Measurements from ENCODE around the gene HDAC4. TPM values are rescaled to one million over a fixed set of nuclear protein-coding genes. Genes with fewer than 3 reads are reported as not detected.

Gene HDAC4
- total RNA-seq, 4 donors from 2014 or later: 68.0 to 123 (median 86.5) TPM

- Histone ChIP-seq H3K9me3 (no peaks in the 10 kb centered on the region), H3K36me3 (no peaks in the 10 kb centered on the region), H3K4me1 (peaks cover 0 to 12% (median 0%) of the 10 kb centered on the region in 4 donors), H3K4me3 (no peak overlapping the region), H3K27ac (no peak overlapping the region), H3K27me3 (no peaks in the 10 kb centered on the region)
- DNase-seq (ENCODE audit: low spot score in 2 of 2): no peak
- WGBS, 2 donors: 75 to 78% methylated on average over 18 to 19 of the region's 20 CpGs
- no peak for TF ChIP-seq POLR2A (IDR thresholded peaks at IDR 0.05)
- TF ChIP-seq, protein P1, sequence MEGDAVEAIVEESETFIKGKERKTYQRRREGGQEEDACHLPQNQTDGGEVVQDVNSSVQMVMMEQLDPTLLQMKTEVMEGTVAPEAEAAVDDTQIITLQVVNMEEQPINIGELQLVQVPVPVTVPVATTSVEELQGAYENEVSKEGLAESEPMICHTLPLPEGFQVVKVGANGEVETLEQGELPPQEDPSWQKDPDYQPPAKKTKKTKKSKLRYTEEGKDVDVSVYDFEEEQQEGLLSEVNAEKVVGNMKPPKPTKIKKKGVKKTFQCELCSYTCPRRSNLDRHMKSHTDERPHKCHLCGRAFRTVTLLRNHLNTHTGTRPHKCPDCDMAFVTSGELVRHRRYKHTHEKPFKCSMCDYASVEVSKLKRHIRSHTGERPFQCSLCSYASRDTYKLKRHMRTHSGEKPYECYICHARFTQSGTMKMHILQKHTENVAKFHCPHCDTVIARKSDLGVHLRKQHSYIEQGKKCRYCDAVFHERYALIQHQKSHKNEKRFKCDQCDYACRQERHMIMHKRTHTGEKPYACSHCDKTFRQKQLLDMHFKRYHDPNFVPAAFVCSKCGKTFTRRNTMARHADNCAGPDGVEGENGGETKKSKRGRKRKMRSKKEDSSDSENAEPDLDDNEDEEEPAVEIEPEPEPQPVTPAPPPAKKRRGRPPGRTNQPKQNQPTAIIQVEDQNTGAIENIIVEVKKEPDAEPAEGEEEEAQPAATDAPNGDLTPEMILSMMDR (IDR thresholded peaks at IDR 0.05): no peak
- no peak for TF ChIP-seq EP300 (IDR thresholded peaks at IDR 0.05)
Observed at GRCh38 chr2:239025096-239025801, 375.6 kb downstream of the HDAC4 start.

DNA sequence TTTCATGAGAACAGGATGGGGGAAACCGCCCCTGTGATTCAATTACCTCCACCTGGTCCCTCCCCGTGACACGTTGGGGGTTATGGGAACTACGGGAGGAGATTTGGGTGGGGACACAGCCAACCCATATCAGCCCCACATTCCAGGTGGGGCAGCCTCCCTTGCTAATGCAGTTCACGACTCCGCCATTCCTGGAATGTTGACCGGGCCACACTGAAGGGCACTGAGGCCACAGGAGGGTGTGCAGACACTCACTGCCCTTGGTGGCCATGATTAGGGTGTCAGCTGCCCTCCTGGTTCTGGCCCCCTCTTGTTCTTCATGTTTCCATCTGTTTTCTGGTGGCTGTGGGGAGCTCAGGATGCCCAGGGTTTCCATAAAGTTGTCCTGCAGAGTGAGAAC is 376.6 kb downstream of the HDAC4 start:
- DNase-seq (ENCODE audit: low spot score in 2 of 2): no peak
- peaks cover 0 to 3% of the 10 kb centered on the region in 2 donors for H3K27me3 ChIP-seq
- no peaks in the 10 kb centered on the region for H3K36me3 ChIP-seq
- TF ChIP-seq, protein P1 (IDR thresholded peaks at IDR 0.05): no peak
- no peak for TF ChIP-seq POLR2A (IDR thresholded peaks at IDR 0.05)
- no peak for TF ChIP-seq EP300 (IDR thresholded peaks at IDR 0.05)
- no peak overlapping the region for H3K27ac ChIP-seq
- peaks cover 0 to 12% (median 0%) of the 10 kb centered on the region in 4 donors for H3K4me1 ChIP-seq
- H3K4me3 ChIP-seq: no peak overlapping the region
- 77 to 85% methylated on average over 7 of the region's 7 CpGs for WGBS, 2 donors
- H3K9me3 ChIP-seq: no peaks in the 10 kb centered on the region

DNA sequence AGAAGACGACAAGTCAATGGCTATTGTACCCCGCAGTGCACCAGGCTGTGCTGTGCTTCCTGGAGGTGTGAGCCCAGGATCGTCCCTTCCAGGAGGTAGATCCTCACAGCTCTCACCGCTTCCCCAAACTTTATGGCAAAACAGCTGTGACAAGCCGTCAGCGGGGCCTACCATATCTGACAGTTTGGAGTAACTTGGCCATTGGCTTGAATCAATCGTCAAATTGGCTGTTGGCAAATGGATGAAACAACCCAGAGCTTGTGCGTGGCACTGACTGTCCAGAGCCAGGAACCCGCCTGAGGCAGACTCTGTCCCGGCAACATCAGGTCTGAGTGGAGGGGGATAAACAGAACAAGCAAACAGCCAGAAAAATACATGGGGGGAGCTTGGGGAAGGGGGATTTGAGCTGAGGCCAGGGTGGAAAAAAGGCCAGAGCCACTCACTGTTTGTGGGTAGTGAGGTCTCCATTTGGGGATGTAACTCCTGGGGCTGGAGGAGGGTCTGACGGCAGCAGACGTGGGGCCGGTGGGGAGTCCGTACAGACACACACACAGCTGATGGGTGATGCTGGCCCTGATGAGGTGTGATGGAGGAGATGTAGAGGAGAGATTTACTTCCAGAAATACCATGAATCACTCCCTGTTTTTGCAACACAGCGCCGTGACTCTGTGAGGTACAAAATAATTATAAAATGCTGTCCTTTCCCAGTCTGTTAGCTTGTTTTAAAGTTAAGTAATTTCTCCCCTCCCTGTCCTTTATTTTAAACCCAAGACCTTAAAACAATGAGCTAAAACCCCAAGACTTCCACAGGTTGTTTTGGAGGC is 378.2 kb downstream of the HDAC4 start:
- DNase-seq (ENCODE audit: low spot score in 2 of 2): no peak
- TF ChIP-seq, protein P1 (IDR thresholded peaks at IDR 0.05): no peak
- TF ChIP-seq POLR2A (IDR thresholded peaks at IDR 0.05) (no peak), EP300 (IDR thresholded peaks at IDR 0.05) (no peak)
- H3K4me3 ChIP-seq: no peak overlapping the region
- no peaks in the 10 kb centered on the region for H3K36me3 ChIP-seq
- peaks cover 0 to 12% (median 0%) of the 10 kb centered on the region in 4 donors for H3K4me1 ChIP-seq
- no peaks in the 10 kb centered on the region for H3K9me3 ChIP-seq
- 87% methylated on average over 16 of the region's 16 CpGs for WGBS, 2 donors
- H3K27me3 ChIP-seq: peaks cover 0 to 8% of the 10 kb centered on the region in 2 donors
- H3K27ac ChIP-seq: no peak overlapping the region

GRCh38 chr2:239021651-239022436 is 379.0 kb downstream of the HDAC4 start:
- DNase-seq (ENCODE audit: low spot score in 2 of 2): no peak
- no peaks in the 10 kb centered on the region for H3K9me3 ChIP-seq
- TF ChIP-seq, protein P1 (IDR thresholded peaks at IDR 0.05): no peak
- TF ChIP-seq EP300 (IDR thresholded peaks at IDR 0.05) (no peak), POLR2A (IDR thresholded peaks at IDR 0.05) (no peak)

More at GRCh38 chr2:239021651-239022436, 379.0 kb downstream of the HDAC4 start:
- peaks cover 0 to 12% (median 0%) of the 10 kb centered on the region in 4 donors for H3K4me1 ChIP-seq
- H3K27me3 ChIP-seq: peaks cover 0 to 8% of the 10 kb centered on the region in 2 donors
- no peak overlapping the region for H3K4me3 ChIP-seq
- H3K36me3 ChIP-seq: no peaks in the 10 kb centered on the region
- no peak overlapping the region for H3K27ac ChIP-seq
- 83% methylated on average over 18 of the region's 18 CpGs for WGBS, 2 donors

Measured in tibial nerve (tissue), 4 donors.